Activated CD4-positive, alpha-beta T cell treated with anti-CD3 and anti-CD28 coated beads, Interleukin-2, amount 10 ng/mL, durations not matched to agents 24 days and 14 days (primary cell): ENCODE data around the gene FBXO7. TPM values are rescaled to one million over a fixed set of nuclear protein-coding genes. Genes with fewer than 3 reads are reported as not detected.
"Not testable (repeated sequence)": the region's sequence is repeated elsewhere in the genome, so short reads cannot be mapped to it uniquely, and the experiment has no call there.

Source experiments
- DNase-seq: peaks from one replicate; pipeline ENCODE4 v3.0.0; 2022
- H3K27ac Mint-ChIP-seq: one replicate; pipeline ENCODE4 v1.8.0; 2022; ENCODE audit warnings: mild to moderate bottlenecking, mixed read lengths
- H3K27me3 Mint-ChIP-seq: one replicate; pipeline ENCODE4 v1.8.0; 2022; ENCODE audit warnings: mixed read lengths
- H3K36me3 Mint-ChIP-seq: one replicate; pipeline ENCODE4 v1.8.0; 2022; ENCODE audit warnings: low read depth, mild to moderate bottlenecking, mixed read lengths
- H3K4me1 Mint-ChIP-seq: one replicate; pipeline ENCODE4 v1.8.0; 2021; ENCODE audit warnings: mixed read lengths
- H3K4me3 Mint-ChIP-seq: one replicate; pipeline ENCODE4 v1.8.0; 2022; ENCODE audit warnings: mild to moderate bottlenecking, moderate library complexity, mixed read lengths
- H3K9me3 Mint-ChIP-seq: one replicate; pipeline ENCODE4 v1.8.0; 2021; ENCODE audit warnings: mixed read lengths
- intact Hi-C: fragments of 100-400 bp; cut with micrococcal nuclease; formaldehyde crosslinking; loops from one replicate; pipeline ENCODE4 v1.15.1; 2023
- total RNA-seq: library from RNA; stranded (reverse); gene quantifications from 2 replicates; pipeline ENCODE4 v1.2.3, GENCODE V29; 2022

The FBXO7 gene
- total RNA-seq, 1 donor from 2014 or later = 95.6 TPM

GRCh38 chr22:32476281-32477195 lies 1.9 kb downstream of the FBXO7 start:
- Mint-ChIP-seq H3K27ac (peak overlapping the region; percentile 95), H3K4me3 (peak overlapping the region; percentile 89), H3K4me1 (peaks cover 31% of the 10 kb centered on the region), H3K9me3 (no peaks in the 10 kb centered on the region), H3K27me3 (no peaks in the 10 kb centered on the region), H3K36me3 (peaks cover 19% of the 10 kb centered on the region)
- no peak for DNase-seq
- intact Hi-C loops = loop anchor here (5.0 kb wide), 1 partner anchor 334 kb away; no protein-coding TSS in a partner anchor

- intact Hi-C loops = loop anchor here (5.0 kb wide), 1 partner anchor 335 kb away; no protein-coding TSS in a partner anchor
- peaks cover 35% of the 10 kb centered on the region for H3K4me1 Mint-ChIP-seq
- H3K27me3 Mint-ChIP-seq = no peaks in the 10 kb centered on the region
- no peak overlapping the region for H3K4me3 Mint-ChIP-seq
- peaks cover 19% of the 10 kb centered on the region for H3K36me3 Mint-ChIP-seq
- DNase-seq = no peak
- H3K9me3 Mint-ChIP-seq = no peaks in the 10 kb centered on the region
- H3K27ac Mint-ChIP-seq = no peak overlapping the region
These were observed 3.0 kb downstream of the FBXO7 start for GRCh38 chr22:32477596-32477995.

GRCh38 chr22:32478552-32478951 lies 3.9 kb downstream of the FBXO7 start:
- DNase-seq, H3K4me3 Mint-ChIP-seq, H3K27ac Mint-ChIP-seq, H3K9me3 Mint-ChIP-seq, H3K27me3 Mint-ChIP-seq: not testable (repeated sequence)
- Mint-ChIP-seq H3K4me1 (peaks cover 31% of the 10 kb centered on the region), H3K36me3 (peaks cover 19% of the 10 kb centered on the region)
- intact Hi-C loops = loop anchor here (5.0 kb wide), 1 partner anchor 336 kb away; no protein-coding TSS in a partner anchor

GRCh38 chr22:32478994-32479393 lies 4.4 kb downstream of the FBXO7 start:
- Mint-ChIP-seq H3K9me3 (no peaks in the 10 kb centered on the region), H3K36me3 (peaks cover 19% of the 10 kb centered on the region), H3K4me3 (no peak overlapping the region), H3K27ac (no peak overlapping the region), H3K27me3 (no peaks in the 10 kb centered on the region), H3K4me1 (peaks cover 27% of the 10 kb centered on the region)
- DNase-seq = no peak
- intact Hi-C loops = loop anchor here (5.0 kb wide), 1 partner anchor 337 kb away; no protein-coding TSS in a partner anchor

GRCh38 chr22:32480238-32480637 lies 5.6 kb downstream of the FBXO7 start:
- Mint-ChIP-seq H3K4me1 (peaks cover 26% of the 10 kb centered on the region), H3K36me3 (peaks cover 21% of the 10 kb centered on the region), H3K9me3 (no peaks in the 10 kb centered on the region), H3K27ac (peak overlapping the region; percentile 67), H3K4me3 (no peak overlapping the region), H3K27me3 (no peaks in the 10 kb centered on the region)
- no peak for DNase-seq
- intact Hi-C loops = no loop called here

- DNase-seq = no peak
- intact Hi-C loops = loop anchor here (1.0 kb wide), 1 partner anchor 7 kb away; no protein-coding TSS in a partner anchor
- H3K4me1 Mint-ChIP-seq = peaks cover 24% of the 10 kb centered on the region
- no peak overlapping the region for H3K27ac Mint-ChIP-seq
- H3K36me3 Mint-ChIP-seq = peaks cover 37% of the 10 kb centered on the region
- H3K27me3 Mint-ChIP-seq = no peaks in the 10 kb centered on the region
- H3K4me3 Mint-ChIP-seq = no peak overlapping the region
- no peaks in the 10 kb centered on the region for H3K9me3 Mint-ChIP-seq
These were observed 8.1 kb downstream of the FBXO7 start for GRCh38 chr22:32482708-32483107.

- Mint-ChIP-seq H3K4me3 (no peak overlapping the region), H3K9me3 (no peaks in the 10 kb centered on the region), H3K36me3 (peaks cover 46% of the 10 kb centered on the region), H3K27ac (no peak overlapping the region), H3K27me3 (no peaks in the 10 kb centered on the region), H3K4me1 (peaks cover 8% of the 10 kb centered on the region)
- DNase-seq = no peak
- intact Hi-C loops = no loop called here
These were observed 12.2 kb downstream of the FBXO7 start for GRCh38 chr22:32486656-32487390.

GRCh38 chr22:32487461-32487860 lies 12.8 kb downstream of the FBXO7 start:
- DNase-seq = no peak
- Mint-ChIP-seq H3K4me3 (no peak overlapping the region), H3K9me3 (no peaks in the 10 kb centered on the region), H3K27ac (no peak overlapping the region), H3K27me3 (no peaks in the 10 kb centered on the region), H3K4me1 (peaks cover 6% of the 10 kb centered on the region), H3K36me3 (peaks cover 52% of the 10 kb centered on the region)
- intact Hi-C loops = no loop called here

- H3K4me3 Mint-ChIP-seq = no peak overlapping the region
- H3K27me3 Mint-ChIP-seq = no peaks in the 10 kb centered on the region
- peaks cover 67% of the 10 kb centered on the region for H3K36me3 Mint-ChIP-seq
- no peaks in the 10 kb centered on the region for H3K9me3 Mint-ChIP-seq
- H3K4me1 Mint-ChIP-seq = peaks cover 10% of the 10 kb centered on the region
- intact Hi-C loops = no loop called here
- no peak overlapping the region for H3K27ac Mint-ChIP-seq
- no peak for DNase-seq
These were observed 14.8 kb downstream of the FBXO7 start for GRCh38 chr22:32489377-32489776.

GRCh38 chr22:32490279-32490678 lies 15.7 kb downstream of the FBXO7 start:
- no peak overlapping the region for H3K4me3 Mint-ChIP-seq

GRCh38 chr22:32492111-32492510 lies 17.5 kb downstream of the FBXO7 start:
- peaks cover 66% of the 10 kb centered on the region for H3K36me3 Mint-ChIP-seq
- no peak overlapping the region for H3K27ac Mint-ChIP-seq
- no peaks in the 10 kb centered on the region for H3K9me3 Mint-ChIP-seq
- intact Hi-C loops = no loop called here
- no peak overlapping the region for H3K4me3 Mint-ChIP-seq
- H3K27me3 Mint-ChIP-seq = no peaks in the 10 kb centered on the region
- H3K4me1 Mint-ChIP-seq = peaks cover 6% of the 10 kb centered on the region
- DNase-seq = no peak

More at GRCh38 chr22:32490279-32490678, 15.7 kb downstream of the FBXO7 start:
- peaks cover 69% of the 10 kb centered on the region for H3K36me3 Mint-ChIP-seq
- DNase-seq = no peak
- intact Hi-C loops = no loop called here
- peaks cover 10% of the 10 kb centered on the region for H3K4me1 Mint-ChIP-seq
- H3K27me3 Mint-ChIP-seq = no peaks in the 10 kb centered on the region
- H3K27ac Mint-ChIP-seq = no peak overlapping the region
- no peaks in the 10 kb centered on the region for H3K9me3 Mint-ChIP-seq

- Mint-ChIP-seq H3K4me3 (no peak overlapping the region), H3K36me3 (peaks cover 68% of the 10 kb centered on the region), H3K27ac (no peak overlapping the region), H3K27me3 (no peaks in the 10 kb centered on the region), H3K4me1 (peaks cover 6% of the 10 kb centered on the region), H3K9me3 (no peaks in the 10 kb centered on the region)
- DNase-seq = no peak
- intact Hi-C loops = no loop called here
These were observed 18.9 kb downstream of the FBXO7 start for GRCh38 chr22:32493551-32493950.

GRCh38 chr22:32494971-32495370 lies 20.4 kb downstream of the FBXO7 start:
- Mint-ChIP-seq H3K36me3 (peaks cover 71% of the 10 kb centered on the region), H3K4me1 (peaks cover 8% of the 10 kb centered on the region), H3K27ac (no peak overlapping the region), H3K27me3 (no peaks in the 10 kb centered on the region), H3K4me3 (no peak overlapping the region), H3K9me3 (no peaks in the 10 kb centered on the region)
- intact Hi-C loops = no loop called here
- no peak for DNase-seq

GRCh38 chr22:32499666-32500065 lies 25.1 kb downstream of the FBXO7 start:
- H3K4me1 Mint-ChIP-seq = peaks cover 2% of the 10 kb centered on the region
- H3K36me3 Mint-ChIP-seq = peaks cover 39% of the 10 kb centered on the region
- no peaks in the 10 kb centered on the region for H3K9me3 Mint-ChIP-seq
- H3K27ac Mint-ChIP-seq = no peak overlapping the region
- intact Hi-C loops = no loop called here
- no peak overlapping the region for H3K4me3 Mint-ChIP-seq
- H3K27me3 Mint-ChIP-seq = no peaks in the 10 kb centered on the region
- DNase-seq = no peak
